NCI-H2107 treated with DMSO at 0.1 percent for 48 hours (cell line): ENCODE measurements around the gene KLC1.
A peak's percentile ranks its signal among the peaks of the same experiment; 100 is the strongest.

Experiments used
- DNase-seq: peaks from one replicate; lab custom pipeline; 2025; ENCODE audit not compliant: unreplicated experiment; lab: John Stamatoyannopoulos, UW

Gene KLC1

GRCh38 chr14:103748534-103748857 lies 119.5 kb downstream of the KLC1 start:
- DNase-seq, result peak; percentile 34

- DNase-seq, result no peak
These were observed 120.4 kb downstream of the KLC1 start for GRCh38 chr14:103749452-103749851.

- DNase-seq, result no peak
These were observed 120.8 kb downstream of the KLC1 start for GRCh38 chr14:103749860-103750259.
